ENCODE data around the gene AP1AR.
"Not testable (repeated sequence)": the region's sequence is repeated elsewhere in the genome, so short reads cannot be mapped to it uniquely, and the experiment has no call there.

Gene AP1AR

GRCh38 chr4:112309263-112309791 is 77.7 kb downstream of the AP1AR start:
- DNase-seq (ENCODE audit: low read depth in 1 of 2, low spot score in 1 of 2): not testable (repeated sequence)

GRCh38 chr4:112311516-112311915 is 79.9 kb downstream of the AP1AR start:
- DNase-seq (ENCODE audit: low read depth in 1 of 2, low spot score in 1 of 2): no peak

- DNase-seq (ENCODE audit: low read depth in 1 of 2, low spot score in 1 of 2): no peak
Measured at GRCh38 chr4:112312610-112313239, 81.1 kb downstream of the AP1AR start.

GRCh38 chr4:112315446-112315845 is 83.9 kb downstream of the AP1AR start:
- DNase-seq (ENCODE audit: low read depth in 1 of 2, low spot score in 1 of 2): no peak

- no peak for DNase-seq (ENCODE audit: low read depth in 1 of 2, low spot score in 1 of 2)
Measured at GRCh38 chr4:112316360-112316759, 84.8 kb downstream of the AP1AR start.

GRCh38 chr4:112318239-112319142 is 86.9 kb downstream of the AP1AR start:
- DNase-seq (ENCODE audit: low read depth in 1 of 2, low spot score in 1 of 2): no peak
